ENCODE measurements around the gene DENND6B.

- TF ChIP-seq, protein P1, sequence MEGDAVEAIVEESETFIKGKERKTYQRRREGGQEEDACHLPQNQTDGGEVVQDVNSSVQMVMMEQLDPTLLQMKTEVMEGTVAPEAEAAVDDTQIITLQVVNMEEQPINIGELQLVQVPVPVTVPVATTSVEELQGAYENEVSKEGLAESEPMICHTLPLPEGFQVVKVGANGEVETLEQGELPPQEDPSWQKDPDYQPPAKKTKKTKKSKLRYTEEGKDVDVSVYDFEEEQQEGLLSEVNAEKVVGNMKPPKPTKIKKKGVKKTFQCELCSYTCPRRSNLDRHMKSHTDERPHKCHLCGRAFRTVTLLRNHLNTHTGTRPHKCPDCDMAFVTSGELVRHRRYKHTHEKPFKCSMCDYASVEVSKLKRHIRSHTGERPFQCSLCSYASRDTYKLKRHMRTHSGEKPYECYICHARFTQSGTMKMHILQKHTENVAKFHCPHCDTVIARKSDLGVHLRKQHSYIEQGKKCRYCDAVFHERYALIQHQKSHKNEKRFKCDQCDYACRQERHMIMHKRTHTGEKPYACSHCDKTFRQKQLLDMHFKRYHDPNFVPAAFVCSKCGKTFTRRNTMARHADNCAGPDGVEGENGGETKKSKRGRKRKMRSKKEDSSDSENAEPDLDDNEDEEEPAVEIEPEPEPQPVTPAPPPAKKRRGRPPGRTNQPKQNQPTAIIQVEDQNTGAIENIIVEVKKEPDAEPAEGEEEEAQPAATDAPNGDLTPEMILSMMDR (IDR thresholded peaks at IDR 0.05) = no peak
- no peak for TF ChIP-seq EZH2 (IDR thresholded peaks at IDR 0.05; ENCODE audit: borderline replicate concordance, insufficient read depth, low read depth, low read length, poor library complexity, severe bottlenecking)
These were observed 24.2 kb downstream of the DENND6B start for GRCh38 chr22:50302564-50302963.
